Measurements from ENCODE around the gene FKBP5.
"Not testable (repeated sequence)": the region's sequence is repeated elsewhere in the genome, so short reads cannot be mapped to it uniquely, and the experiment has no call there.

FKBP5 gene

GRCh38 chr6:35690006-35690405, 1.3 kb upstream of the FKBP5 start:
- DNase-seq = not testable (repeated sequence)

- DNase-seq = peak; percentile 61 to 81 (median 68)
Observed at GRCh38 chr6:35687658-35688604, 784 bp downstream of the FKBP5 start.

- DNase-seq = peak; percentile 49 to 74 (median 70)
Observed at GRCh38 chr6:35686873-35687555, 1.7 kb downstream of the FKBP5 start.

GRCh38 chr6:35686436-35686835, 2.3 kb downstream of the FKBP5 start:
- DNase-seq = no peak

GRCh38 chr6:35683267-35683666, 5.4 kb downstream of the FKBP5 start:
- no peak for DNase-seq

- DNase-seq = no peak
Observed at GRCh38 chr6:35681298-35681697, 7.4 kb downstream of the FKBP5 start.

GRCh38 chr6:35679399-35679798, 9.3 kb downstream of the FKBP5 start:
- no peak for DNase-seq

- DNase-seq = no peak
Observed at GRCh38 chr6:35678814-35679213, 9.9 kb downstream of the FKBP5 start.

- peak; percentile 44 to 52 (median 48) for DNase-seq
Observed at GRCh38 chr6:35678021-35678654, 10.6 kb downstream of the FKBP5 start.

- DNase-seq = no peak
Observed at GRCh38 chr6:35677456-35677855, 11.3 kb downstream of the FKBP5 start.

GRCh38 chr6:35675871-35676459, 12.8 kb downstream of the FKBP5 start:
- DNase-seq = no peak

GRCh38 chr6:35674594-35674993, 14.1 kb downstream of the FKBP5 start:
- DNase-seq = no peak

GRCh38 chr6:35673755-35674154, 15.0 kb downstream of the FKBP5 start:
- peak; percentile 14 to 32 (median 20) for DNase-seq

- DNase-seq = not testable (repeated sequence)
Observed at GRCh38 chr6:35673284-35673666, 15.4 kb downstream of the FKBP5 start.

- DNase-seq = not testable (repeated sequence)
Observed at GRCh38 chr6:35670453-35670852, 18.3 kb downstream of the FKBP5 start.

GRCh38 chr6:35669451-35670045, 19.2 kb downstream of the FKBP5 start:
- DNase-seq = peak; percentile 69 to 87 (median 80)

- DNase-seq = peak in 2 of 3 donors; percentile 61 to 79
Observed at GRCh38 chr6:35668744-35669450, 19.8 kb downstream of the FKBP5 start.

GRCh38 chr6:35668096-35668495, 20.6 kb downstream of the FKBP5 start:
- peak in 2 of 3 donors; percentile 19 to 27 for DNase-seq

GRCh38 chr6:35665573-35665972, 23.1 kb downstream of the FKBP5 start:
- DNase-seq = no peak

GRCh38 chr6:35664945-35665344, 23.8 kb downstream of the FKBP5 start:
- DNase-seq = peak; percentile 28 to 44 (median 31)

GRCh38 chr6:35663447-35664235, 25.1 kb downstream of the FKBP5 start:
- peak in 2 of 3 donors; percentile 5 to 25 for DNase-seq
